ENCODE measurements around the gene STARD13.

Gene STARD13

GRCh38 chr13:33058776-33059327 lies 226.7 kb downstream of the STARD13 start:
- intact Hi-C loops (cut with DNase I): no loop called here
- no peak for DNase-seq

- no peak for DNase-seq
- intact Hi-C loops (cut with DNase I): no loop called here
Observed at GRCh38 chr13:33057019-33057780, 228.4 kb downstream of the STARD13 start.

- intact Hi-C loops (cut with DNase I): no loop called here
Observed at GRCh38 chr13:33053397-33054066, 232.0 kb downstream of the STARD13 start.

More at GRCh38 chr13:33053397-33054066, 232.0 kb downstream of the STARD13 start:
- no peak for DNase-seq

Data from head of caudate nucleus (tissue), 42 donors.